ENCODE data around the gene SLITRK2. TPM values are rescaled to one million over a fixed set of nuclear protein-coding genes. Genes with fewer than 3 reads are reported as not detected.

The SLITRK2 gene
- polyA plus RNA-seq = not detected in 3 replicates
- not detected for polyA plus RNA-seq (2011; ENCODE audit: low read depth)
- polyA plus RNA-seq (2011; cell fraction: cytosol; rRNA removed) = not detected in 2 replicates
- not detected in 2 replicates for polyA plus RNA-seq (2011; cell fraction: nucleus; rRNA removed)
- polyA plus RNA-seq (2012; ENCODE audit: low replicate concordance) = not detected in 2 replicates
- polyA minus RNA-seq = not detected in 3 replicates
- not detected for polyA minus RNA-seq (2011; cell fraction: cytosol; rRNA and poly(A)+ RNA removed)
- not detected in 2 replicates for polyA minus RNA-seq (2011; cell fraction: nucleus; rRNA and poly(A)+ RNA removed)

DNA sequence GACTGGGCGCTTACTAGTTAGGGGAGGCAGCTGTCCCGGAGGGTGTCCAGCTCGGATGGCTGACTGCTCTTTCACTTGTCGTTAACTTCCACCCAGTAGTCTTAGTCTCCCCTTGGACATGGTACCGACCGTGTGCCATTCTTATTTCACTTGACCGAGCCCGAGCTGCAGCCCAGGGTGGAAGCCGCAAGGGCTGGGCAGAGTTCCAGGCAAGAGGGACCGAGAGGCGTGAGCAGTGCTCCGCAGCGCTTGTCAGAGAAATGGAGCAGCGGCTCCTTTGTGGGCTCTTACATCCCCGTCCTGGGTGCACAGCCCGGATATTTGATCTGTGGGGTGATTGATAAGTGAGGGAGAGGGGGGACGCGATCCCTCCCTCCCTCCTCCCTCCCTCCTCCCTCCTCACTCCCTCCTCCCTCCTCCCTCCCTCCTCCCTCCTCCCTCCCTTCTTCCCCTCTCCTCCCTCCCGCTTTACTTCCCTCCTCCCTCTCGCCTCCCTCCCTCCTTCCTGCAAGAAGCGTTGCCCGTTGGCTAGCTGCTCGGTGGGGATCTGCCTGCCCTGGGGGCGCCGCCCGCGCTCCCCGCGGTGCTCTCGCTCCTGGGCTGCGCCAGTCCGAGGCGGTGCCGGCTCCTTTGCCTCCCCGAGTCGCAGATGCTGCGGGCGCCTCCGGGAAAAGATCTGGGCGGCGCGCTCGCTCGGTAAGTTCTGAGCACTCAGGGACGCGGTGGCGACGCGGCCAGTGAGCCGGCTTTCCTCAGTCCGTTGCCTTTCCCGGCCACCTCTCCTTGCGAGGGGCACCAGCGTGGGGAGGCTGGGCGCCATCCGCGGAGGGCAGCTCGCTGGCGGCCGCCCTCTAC lies at the start of gene SLITRK2:
TSS of gene SLITRK2 (plus strand) at position 499 of the 855 bp plus-strand sequence. CDS start 4,597 bp downstream, outside the sequence.
- no peak within 1 kb of the TSS for H3K4me2 ChIP-seq (ENCODE audit: control insufficient read depth, extremely low read depth, insufficient read depth, low read depth, low read length)
- dilution Hi-C loops (cut with MboI; ENCODE audit: extremely low pct_ligation_motif_present, low sequenced_read_pairs) = no loop called here
- no peak within 1 kb of the TSS for H3K9ac ChIP-seq (ENCODE audit: control insufficient read depth, extremely low read depth, insufficient read depth, low read length)
- no peaks in the 10 kb centered on the region for H3K9me1 ChIP-seq (ENCODE audit: control insufficient read depth, extremely low read depth, insufficient read depth, low read length)
- FAIRE-seq (no peak), DNase-seq (ENCODE audit: low read depth, low spot score) (no peak)
- H3K9me3 ChIP-seq (ENCODE audit: control insufficient read depth, low read depth, low read length) = peaks cover 2% of the 10 kb centered on the region
- peaks cover 14% of the 10 kb centered on the region for H3K27me3 ChIP-seq (ENCODE audit: control insufficient read depth, extremely low read depth, insufficient read depth, low read length)
- H3K4me1 ChIP-seq (ENCODE audit: control insufficient read depth, extremely low read depth, insufficient read depth, low read length) = no peaks in the 10 kb centered on the region
- H2AFZ ChIP-seq (ENCODE audit: control insufficient read depth, low read length) = no peak within 1 kb of the TSS
- H3K79me2 ChIP-seq (ENCODE audit: control insufficient read depth, insufficient read depth, low read length) = no peaks in the 10 kb centered on the region
- no peak within 1 kb of the TSS for H3K27ac ChIP-seq (ENCODE audit: control insufficient read depth, insufficient read depth, low read length)
- H4K20me1 ChIP-seq (ENCODE audit: control insufficient read depth, extremely low read depth, insufficient read depth, low read length) = no peaks in the 10 kb centered on the region
- TF ChIP-seq, protein P1, sequence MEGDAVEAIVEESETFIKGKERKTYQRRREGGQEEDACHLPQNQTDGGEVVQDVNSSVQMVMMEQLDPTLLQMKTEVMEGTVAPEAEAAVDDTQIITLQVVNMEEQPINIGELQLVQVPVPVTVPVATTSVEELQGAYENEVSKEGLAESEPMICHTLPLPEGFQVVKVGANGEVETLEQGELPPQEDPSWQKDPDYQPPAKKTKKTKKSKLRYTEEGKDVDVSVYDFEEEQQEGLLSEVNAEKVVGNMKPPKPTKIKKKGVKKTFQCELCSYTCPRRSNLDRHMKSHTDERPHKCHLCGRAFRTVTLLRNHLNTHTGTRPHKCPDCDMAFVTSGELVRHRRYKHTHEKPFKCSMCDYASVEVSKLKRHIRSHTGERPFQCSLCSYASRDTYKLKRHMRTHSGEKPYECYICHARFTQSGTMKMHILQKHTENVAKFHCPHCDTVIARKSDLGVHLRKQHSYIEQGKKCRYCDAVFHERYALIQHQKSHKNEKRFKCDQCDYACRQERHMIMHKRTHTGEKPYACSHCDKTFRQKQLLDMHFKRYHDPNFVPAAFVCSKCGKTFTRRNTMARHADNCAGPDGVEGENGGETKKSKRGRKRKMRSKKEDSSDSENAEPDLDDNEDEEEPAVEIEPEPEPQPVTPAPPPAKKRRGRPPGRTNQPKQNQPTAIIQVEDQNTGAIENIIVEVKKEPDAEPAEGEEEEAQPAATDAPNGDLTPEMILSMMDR (optimal IDR thresholded peaks at IDR 0.05 in 1 of 3, IDR thresholded peaks at IDR 0.05 in 1 of 3, conservative IDR thresholded peaks at IDR 0.05 in 1 of 3; ENCODE audit: extremely low read depth in 1 of 3, insufficient read depth in 2 of 3, low read length in 3 of 3) = no peak
- TF ChIP-seq EZH2 (IDR thresholded peaks at IDR 0.05; ENCODE audit: low read length) = no peak
- no peak within 1 kb of the TSS for H3K4me3 ChIP-seq (ENCODE audit: control insufficient read depth in 2 of 3, extremely low read depth in 1 of 3, insufficient read depth in 2 of 3, low read depth in 1 of 3, low read length in 3 of 3)
- no peaks in the 10 kb centered on the region for H3K36me3 ChIP-seq (ENCODE audit: control insufficient read depth in 2 of 2, extremely low read depth in 1 of 2, insufficient read depth in 2 of 2, low read length in 2 of 2)

GRCh38 chrX:145773006-145773405 lies 44.6 kb upstream of the SLITRK2 start:
- H3K27me3 ChIP-seq (ENCODE audit: control insufficient read depth, extremely low read depth, insufficient read depth, low read length) = no peaks in the 10 kb centered on the region
- TF ChIP-seq, protein P1 (optimal IDR thresholded peaks at IDR 0.05 in 1 of 3, IDR thresholded peaks at IDR 0.05 in 1 of 3, conservative IDR thresholded peaks at IDR 0.05 in 1 of 3; ENCODE audit: extremely low read depth in 1 of 3, insufficient read depth in 2 of 3, low read length in 3 of 3) = no peak
- TF ChIP-seq EZH2 (IDR thresholded peaks at IDR 0.05; ENCODE audit: low read length) = no peak
- no peak for FAIRE-seq
- dilution Hi-C loops (cut with MboI; ENCODE audit: extremely low pct_ligation_motif_present, low sequenced_read_pairs) = no loop called here
- H3K9ac ChIP-seq (ENCODE audit: control insufficient read depth, extremely low read depth, insufficient read depth, low read length) = no peak overlapping the region
- no peak overlapping the region for H3K27ac ChIP-seq (ENCODE audit: control insufficient read depth, insufficient read depth, low read length)
- no peaks in the 10 kb centered on the region for H3K79me2 ChIP-seq (ENCODE audit: control insufficient read depth, insufficient read depth, low read length)
- no peaks in the 10 kb centered on the region for H4K20me1 ChIP-seq (ENCODE audit: control insufficient read depth, extremely low read depth, insufficient read depth, low read length)
- no peaks in the 10 kb centered on the region for H3K9me3 ChIP-seq (ENCODE audit: control insufficient read depth, low read depth, low read length)
- no peaks in the 10 kb centered on the region for H3K36me3 ChIP-seq (ENCODE audit: control insufficient read depth in 2 of 2, extremely low read depth in 1 of 2, insufficient read depth in 2 of 2, low read length in 2 of 2)
- no peak overlapping the region for H2AFZ ChIP-seq (ENCODE audit: control insufficient read depth, low read length)
- H3K9me1 ChIP-seq (ENCODE audit: control insufficient read depth, extremely low read depth, insufficient read depth, low read length) = no peaks in the 10 kb centered on the region
- H3K4me3 ChIP-seq (ENCODE audit: control insufficient read depth in 2 of 3, extremely low read depth in 1 of 3, insufficient read depth in 2 of 3, low read depth in 1 of 3, low read length in 3 of 3) = no peak overlapping the region
- no peaks in the 10 kb centered on the region for H3K4me1 ChIP-seq (ENCODE audit: control insufficient read depth, extremely low read depth, insufficient read depth, low read length)
- DNase-seq (ENCODE audit: low read depth, low spot score) = no peak
- H3K4me2 ChIP-seq (ENCODE audit: control insufficient read depth, extremely low read depth, insufficient read depth, low read depth, low read length) = no peak overlapping the region

Data from keratinocyte (primary cell).